HCT116 (cell line): ENCODE results near the gene PSORS1C1. TPM values are rescaled to one million over a fixed set of nuclear protein-coding genes. Genes with fewer than 3 reads are reported as not detected.

ENCODE experiments used
- ATAC-seq: fragments of 200-7000 bp; cut with Tn5 transposase; 2 replicates; pipeline ENCODE4 v1.9.1; 2020; ENCODE audit warnings: mild to moderate bottlenecking, moderate library complexity
- BruUV-seq: library from RNA; stranded (reverse); fragments of 400-500 nt; replicated peaks from 2 replicates; lab custom pipeline; 2021; lab: Mats Ljungman, UMichigan
- CTCF ChIA-PET: fragments of 300-600 bp; sonication (Branson Sonifier 250); formaldehyde crosslinking; loops from one replicate; lab custom pipeline; 2021; ENCODE audit warnings: antibody characterized with exemption; lab: Charles Lee
- POLR2A ChIA-PET: fragments of 300-600, 350-600 bp; sonication (Branson Sonifier 250); formaldehyde crosslinking; loops from one replicate; lab custom pipeline; 2021; ENCODE audit warnings: antibody characterized with exemption; lab: Charles Lee
- RAD21 ChIA-PET, 2 experiments: fragments of 300-600 bp; sonication (Branson Sonifier 250); formaldehyde crosslinking; loops; one replicate each; lab custom pipeline; 2023; ENCODE audit warnings: low total read pairs in 2 of 2; ENCODE audit not compliant: uncharacterized antibody in 2 of 2, unreplicated experiment in 2 of 2, low non-redundant PET in 1 of 2; lab: Charles Lee
- DNase-seq: peaks from one replicate; pipeline ENCODE4 v3.0.0-alpha.2; 2010; ENCODE audit warnings: low read depth, low spot score
- H2AFZ ChIP-seq: fragments of 200-600 bp; shearing (Covaris generic), sonication (generic); 2 replicates; pipeline ENCODE4 v1.6.1; 2017; ENCODE audit warnings: low read depth, mixed run types, mixed read lengths, antibody characterized with exemption, low read length; ENCODE audit not compliant: poor library complexity, severe bottlenecking
- H3K27ac ChIP-seq: 2 replicates; pipeline ENCODE4 v1.5.1; 2012; ENCODE audit warnings: low read depth, low read length
- H3K27me3 ChIP-seq: fragments of 200-600 bp; sonication (generic); 2 replicates; pipeline ENCODE4 v1.6.1; 2016; ENCODE audit warnings: mixed run types, low read length, mixed read lengths; ENCODE audit not compliant: insufficient read depth
- H3K36me3 ChIP-seq, 2 experiments: fragments of 200-500 bp in 1 of 2; fragments of 200-600 bp in 1 of 2; sonication (Bioruptor generic) in 1 of 2; sonication (generic) in 1 of 2; 2 replicates each; pipeline versions ENCODE4 v1.5.1 to v1.6.1; 2014 to 2016; ENCODE audit warnings: low read length in 2 of 2, inconsistent platforms in 1 of 2, mixed read lengths in 1 of 2, mixed run types in 1 of 2; ENCODE audit not compliant: insufficient read depth in 2 of 2, control insufficient read depth in 1 of 2
- H3K4me1 ChIP-seq, 2 experiments: fragments of 200-600 bp in 1 of 2; sonication (generic) in 1 of 2; 2 replicates each; pipeline versions ENCODE4 v1.5.1 to v1.6.1; 2012 to 2017; ENCODE audit warnings: low read length in 2 of 2, inconsistent platforms in 1 of 2, mild to moderate bottlenecking in 1 of 2, mixed read lengths in 1 of 2, mixed run types in 1 of 2, moderate library complexity in 1 of 2; ENCODE audit not compliant: insufficient read depth in 2 of 2, control insufficient read depth in 1 of 2
- H3K4me2 ChIP-seq: fragments of 200-600 bp; sonication (generic); 2 replicates; pipeline ENCODE4 v1.6.1; 2017; ENCODE audit warnings: mixed run types, low read length, mixed read lengths
- H3K4me3 ChIP-seq, 2 experiments: fragments of 200-600 bp in 1 of 2; sonication (generic) in 1 of 2; replicated peaks in 1 of 2; 2 replicates each; pipeline ENCODE4 v1.5.1; 2011 to 2016; ENCODE audit warnings: low read length in 2 of 2, control low read depth in 1 of 2, low read depth in 1 of 2, mild to moderate bottlenecking in 1 of 2, mixed read lengths in 1 of 2, mixed run types in 1 of 2
- H3K79me2 ChIP-seq: fragments of 200-600 bp; sonication (generic); 2 replicates; pipeline ENCODE4 v1.6.1; 2017; ENCODE audit warnings: mild to moderate bottlenecking, mixed run types, low read length, moderate library complexity, mixed read lengths; ENCODE audit not compliant: insufficient read depth
- H3K9ac ChIP-seq: fragments of 200-600 bp; sonication (generic); 2 replicates; pipeline ENCODE4 v1.6.1; 2016; ENCODE audit warnings: low read length, mixed read lengths
- H3K9me2 ChIP-seq: fragments of 200-600 bp; sonication (generic), shearing (Covaris generic); 2 replicates; pipeline ENCODE4 v1.6.1; 2017; ENCODE audit warnings: mixed run types, mild to moderate bottlenecking, moderate library complexity; ENCODE audit not compliant: insufficient read depth
- H3K9me3 ChIP-seq, 2 experiments: fragments of 200-500 bp in 1 of 2; fragments of 200-600 bp in 1 of 2; sonication (Bioruptor generic) in 1 of 2; sonication (generic) in 1 of 2; 2 replicates each; pipeline ENCODE4 v1.6.1; 2014 to 2017; ENCODE audit warnings: low read length in 2 of 2, mixed read lengths in 2 of 2, inconsistent platforms in 1 of 2, low read depth in 1 of 2, mild to moderate bottlenecking in 1 of 2, mixed run types in 1 of 2, moderate library complexity in 1 of 2; ENCODE audit not compliant: control insufficient read depth in 1 of 2, insufficient read depth in 1 of 2
- H4K20me1 ChIP-seq: fragments of 200-600 bp; sonication (generic), shearing (Covaris generic); 2 replicates; pipeline ENCODE4 v1.6.1; 2017; ENCODE audit warnings: mixed run types, mild to moderate bottlenecking, moderate library complexity; ENCODE audit not compliant: insufficient read depth
- CBX3 ChIP-seq: IDR thresholded peaks from 2 replicates; pipeline ENCODE4 v1.6.1; 2012; ENCODE audit warnings: low read depth
- CEBPB ChIP-seq: IDR thresholded peaks from 2 replicates; pipeline ENCODE4 v1.6.1; 2012; ENCODE audit warnings: low read depth
- CTCF ChIP-seq, 3 experiments: fragments of 200-600 bp in 1 of 3; sonication (generic) in 1 of 3; IDR thresholded peaks in 2 of 3; conservative IDR thresholded peaks in 1 of 3; 2 replicates each; pipeline ENCODE4 v1.5.1; 2012 to 2017; ENCODE audit warnings: low read depth in 2 of 3, low read length in 2 of 3, antibody characterized with exemption in 1 of 3, borderline replicate concordance in 1 of 3, control low read depth in 1 of 3, mild to moderate bottlenecking in 1 of 3, mixed read lengths in 1 of 3, mixed run types in 1 of 3, moderate library complexity in 1 of 3; ENCODE audit not compliant: insufficient read depth in 1 of 3
- ELF1 ChIP-seq: IDR thresholded peaks from 2 replicates; pipeline ENCODE4 v1.6.1; 2012; ENCODE audit warnings: low read depth, borderline replicate concordance
- EZH2phosphoT487 ChIP-seq: fragments of 200-600 bp; IDR thresholded peaks from 2 replicates; pipeline ENCODE4 v1.6.1; 2018; ENCODE audit warnings: antibody characterized with exemption, borderline replicate concordance
- JUND ChIP-seq: IDR thresholded peaks from 2 replicates; pipeline ENCODE4 v1.6.1; 2012
- MAX ChIP-seq: IDR thresholded peaks from 2 replicates; pipeline ENCODE4 v1.6.1; 2012
- POLR2A ChIP-seq: IDR thresholded peaks from 2 replicates; pipeline ENCODE4 v1.7.0; 2011; ENCODE audit warnings: borderline replicate concordance; ENCODE audit not compliant: insufficient read depth, insufficient read length; ENCODE audit errors: extremely low read depth
- RAD21 ChIP-seq: IDR thresholded peaks from 2 replicates; pipeline ENCODE4 v1.6.1; 2012; ENCODE audit warnings: low read depth, mild to moderate bottlenecking
- REST ChIP-seq: IDR thresholded peaks from 2 replicates; pipeline ENCODE4 v1.6.1; 2012; ENCODE audit warnings: low read depth
- SP1 ChIP-seq: IDR thresholded peaks from 2 replicates; pipeline ENCODE4 v1.6.1; 2012; ENCODE audit warnings: low read depth
- SRF ChIP-seq: IDR thresholded peaks from 2 replicates; pipeline ENCODE4 v1.6.1; 2012; ENCODE audit warnings: low read depth
- TCF7L2 ChIP-seq: IDR thresholded peaks from 2 replicates; pipeline ENCODE4 v1.7.0; 2011; ENCODE audit warnings: borderline replicate concordance, inconsistent platforms; ENCODE audit not compliant: insufficient read depth, insufficient read length; ENCODE audit errors: extremely low read depth
- YY1 ChIP-seq: IDR thresholded peaks from 2 replicates; pipeline ENCODE4 v1.6.1; 2011; ENCODE audit warnings: low read length, low read depth, moderate library complexity, mild to moderate bottlenecking; ENCODE audit not compliant: insufficient replicate concordance; ENCODE audit errors: extremely low read depth
- ZBTB33 ChIP-seq: IDR thresholded peaks from 2 replicates; pipeline ENCODE4 v1.6.1; 2011; ENCODE audit warnings: mild to moderate bottlenecking, low read length, moderate library complexity; ENCODE audit not compliant: insufficient replicate concordance; ENCODE audit errors: extremely low read depth
- ZFX ChIP-seq: fragments of 450-650 bp; IDR thresholded peaks from 2 replicates; pipeline ENCODE4 v1.6.1; 2017
- ZNF274 ChIP-seq: fragments of 200-500 bp; sonication (Bioruptor generic); IDR thresholded peaks from 2 replicates; pipeline ENCODE4 v1.6.1; 2014; ENCODE audit warnings: mild to moderate bottlenecking, low read depth, low read length, inconsistent platforms
- intact Hi-C: fragments of 100-400 bp; cut with micrococcal nuclease; formaldehyde crosslinking; loops from 2 replicates; pipeline ENCODE4 v1.10.0; 2022
- total RNA-seq: library from RNA; stranded (reverse); gene quantifications from one replicate; pipeline ENCODE4 v1.2.1, GENCODE V29; 2021; ENCODE audit not compliant: unreplicated experiment

PSORS1C1 gene
- total RNA-seq, 1 experiment from 2014 or later, result 9.8 TPM

GRCh38 chr6:31111712-31112111 is 2.9 kb upstream of the PSORS1C1 start:
- Histone ChIP-seq H2AFZ (no peak overlapping the region), H3K4me2 (no peak overlapping the region), H3K4me1 (peaks cover 29 to 51% of the 10 kb centered on the region in 2 experiments), H3K27me3 (no peaks in the 10 kb centered on the region), H3K9me3 (no peaks in the 10 kb centered on the region), H3K4me3 (no peak overlapping the region), H3K79me2 (peaks cover 8% of the 10 kb centered on the region; the same call in 1 of the 2 replicates), H3K9me2 (no peaks in the 10 kb centered on the region), H3K36me3 (no peaks in the 10 kb centered on the region), H3K9ac (no peak overlapping the region), H3K27ac (no peak overlapping the region), H4K20me1 (no peaks in the 10 kb centered on the region)
- TF ChIP-seq EZH2phosphoT487 (no peak), CEBPB (no peak), REST (no peak), SRF (no peak), ZNF274 (no peak), RAD21 (no peak), TCF7L2 (no peak), ZFX (no peak), SP1 (no peak), CBX3 (no peak), MAX (no peak), ELF1 (no peak), CTCF (IDR thresholded peaks at IDR 0.05 in 2 of 3, conservative IDR thresholded peaks at IDR 0.05 in 1 of 3; ENCODE audit: borderline replicate concordance in 1 of 3, insufficient read depth in 1 of 3, low read depth in 2 of 3, low read length in 2 of 3) (no peak), JUND (no peak), YY1 (no peak), POLR2A (no peak), ZBTB33 (no peak)
- intact Hi-C loops, result no loop called here
- CTCF ChIA-PET, result no interaction called here
- no peak for ATAC-seq
- RAD21 ChIA-PET, result no interaction called here
- BruUV-seq, result no TSS peak
- no peak for DNase-seq
- POLR2A ChIA-PET, result no interaction called here
